ENCODE results near the gene BCAM.
"Not testable (repeated sequence)": the region's sequence is repeated elsewhere in the genome, so short reads cannot be mapped to it uniquely, and the experiment has no call there.

BCAM gene

DNA sequence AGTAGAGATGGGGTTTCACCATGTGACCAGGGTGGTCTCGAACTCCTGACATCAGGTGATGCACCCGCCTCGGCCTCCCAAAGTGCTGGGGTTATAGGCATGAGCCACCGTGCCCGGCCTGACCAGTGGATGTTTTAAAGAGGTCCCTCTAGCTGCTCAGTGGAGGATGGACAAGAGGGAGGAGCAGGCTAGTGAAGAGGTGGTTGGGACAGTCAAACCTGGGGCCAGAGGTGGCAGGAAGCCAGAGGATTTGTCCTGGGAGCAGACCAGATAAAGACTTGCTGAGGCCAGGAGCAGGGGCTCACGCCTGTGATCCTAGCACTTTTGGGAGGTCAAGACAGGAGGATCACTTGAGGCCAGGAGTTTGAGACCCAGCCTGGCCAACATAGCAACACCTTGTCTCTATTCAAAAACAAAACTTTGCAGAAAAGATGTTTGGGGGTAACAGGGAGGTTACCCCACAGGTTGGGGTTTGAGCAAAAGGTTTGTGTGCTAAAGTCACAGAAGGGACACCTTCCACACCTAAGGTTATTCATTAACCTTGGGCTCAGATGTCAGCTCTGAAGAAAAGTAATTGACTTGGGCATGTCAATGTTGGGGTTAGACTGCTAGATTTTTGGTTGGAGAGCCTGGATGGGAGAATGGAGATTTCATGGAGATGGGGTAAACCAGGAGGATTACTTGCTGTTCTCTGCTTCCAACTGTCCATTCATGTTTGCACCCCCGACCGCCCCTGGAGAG, 9.0 kb downstream of the BCAM start:
- DNase-seq (ENCODE audit: low read depth) = no peak

DNA sequence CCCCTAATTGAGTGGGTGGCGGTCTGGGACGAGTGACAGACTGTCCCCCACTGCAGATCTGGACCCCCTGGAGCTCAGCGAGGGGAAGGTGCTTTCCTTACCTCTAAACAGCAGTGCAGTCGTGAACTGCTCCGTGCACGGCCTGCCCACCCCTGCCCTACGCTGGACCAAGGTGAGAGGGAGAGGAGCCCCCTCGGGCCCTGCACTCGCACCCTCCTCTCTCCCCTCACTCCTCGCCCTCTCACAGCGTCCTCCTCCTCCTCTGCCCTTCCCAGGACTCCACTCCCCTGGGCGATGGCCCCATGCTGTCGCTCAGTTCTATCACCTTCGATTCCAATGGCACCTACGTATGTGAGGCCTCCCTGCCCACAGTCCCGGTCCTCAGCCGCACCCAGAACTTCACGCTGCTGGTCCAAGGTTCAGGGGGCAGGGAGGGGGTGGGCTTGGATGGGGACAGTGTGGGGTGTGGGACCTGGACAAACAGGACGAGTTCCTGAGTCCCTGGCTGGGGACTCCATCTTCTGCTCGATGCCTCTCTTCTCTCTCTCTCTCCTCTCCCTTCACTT, 9.6 kb downstream of the BCAM start:
- no peak for DNase-seq (ENCODE audit: low read depth)

DNA sequence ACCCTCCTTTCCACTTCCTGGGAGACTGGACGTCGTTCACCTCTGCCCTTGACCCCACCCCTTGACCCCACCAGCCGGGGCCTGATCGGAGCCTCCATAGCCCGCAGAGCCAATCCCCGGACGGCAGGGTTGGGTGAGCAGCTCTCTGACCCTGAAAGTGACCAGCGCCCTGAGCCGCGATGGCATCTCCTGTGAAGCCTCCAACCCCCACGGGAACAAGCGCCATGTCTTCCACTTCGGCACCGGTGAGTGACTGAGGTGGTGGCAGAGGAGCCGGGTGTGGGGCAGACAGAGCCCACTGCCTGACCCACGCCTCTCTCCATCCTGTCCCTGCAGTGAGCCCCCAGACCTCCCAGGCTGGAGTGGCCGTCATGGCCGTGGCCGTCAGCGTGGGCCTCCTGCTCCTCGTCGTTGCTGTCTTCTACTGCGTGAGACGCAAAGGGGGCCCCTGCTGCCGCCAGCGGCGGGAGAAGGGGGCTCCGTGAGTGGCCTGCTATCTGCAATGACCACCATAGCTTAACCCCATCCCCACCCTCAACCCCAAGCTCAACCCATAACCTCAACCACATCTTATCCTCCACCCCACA, 10.4 kb downstream of the BCAM start:
- DNase-seq (ENCODE audit: low read depth) = no peak

DNA sequence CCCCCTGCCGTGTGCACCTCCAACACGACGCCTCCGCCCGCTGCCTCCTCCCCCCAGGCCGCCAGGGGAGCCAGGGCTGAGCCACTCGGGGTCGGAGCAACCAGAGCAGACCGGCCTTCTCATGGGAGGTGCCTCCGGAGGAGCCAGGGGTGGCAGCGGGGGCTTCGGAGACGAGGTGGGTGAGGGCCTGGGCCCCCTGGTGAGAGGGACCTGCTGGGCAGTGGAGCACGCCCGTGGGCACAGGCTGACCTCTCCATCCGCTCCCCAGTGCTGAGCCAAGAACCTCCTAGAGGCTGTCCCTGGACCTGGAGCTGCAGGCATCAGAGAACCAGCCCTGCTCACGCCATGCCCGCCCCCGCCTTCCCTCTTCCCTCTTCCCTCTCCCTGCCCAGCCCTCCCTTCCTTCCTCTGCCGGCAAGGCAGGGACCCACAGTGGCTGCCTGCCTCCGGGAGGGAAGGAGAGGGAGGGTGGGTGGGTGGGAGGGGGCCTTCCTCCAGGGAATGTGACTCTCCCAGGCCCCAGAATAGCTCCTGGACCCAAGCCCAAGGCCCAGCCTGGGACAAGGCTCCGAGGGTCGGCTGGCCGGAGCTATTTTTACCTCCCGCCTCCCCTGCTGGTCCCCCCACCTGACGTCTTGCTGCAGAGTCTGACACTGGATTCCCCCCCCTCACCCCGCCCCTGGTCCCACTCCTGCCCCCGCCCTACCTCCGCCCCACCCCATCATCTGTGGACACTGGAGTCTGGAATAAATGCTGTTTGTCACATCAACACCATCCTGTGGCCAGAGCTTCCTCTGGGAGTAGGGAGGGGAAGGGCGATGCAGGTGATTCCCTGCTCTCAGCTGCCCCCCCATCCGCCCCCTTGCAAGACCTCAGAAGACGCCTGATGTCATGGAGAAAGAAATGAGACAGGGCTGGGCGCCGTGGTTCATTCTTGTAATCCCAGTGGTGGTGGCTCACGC, 12.0 kb downstream of the BCAM start:
- no peak for DNase-seq (ENCODE audit: low read depth)

DNA sequence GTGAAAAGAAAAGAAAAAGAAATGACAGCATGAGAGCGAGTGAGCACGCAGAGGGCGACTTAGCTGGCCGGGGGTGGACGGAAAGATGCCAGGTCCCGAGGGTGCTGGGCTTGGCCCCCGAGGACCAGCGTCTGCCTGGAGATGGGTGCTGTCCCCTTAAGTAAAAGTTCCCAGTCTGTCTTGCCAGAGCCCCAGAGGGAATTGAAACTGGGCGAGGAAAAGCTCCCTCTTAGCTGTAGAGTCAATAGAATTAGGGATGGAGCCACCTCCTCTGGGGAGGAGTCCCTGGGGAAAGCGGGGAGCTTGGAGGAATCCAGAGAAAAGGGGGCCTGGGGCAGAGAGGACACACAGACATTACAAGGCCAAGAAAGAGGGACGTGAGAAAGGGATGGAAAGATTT, 13.3 kb downstream of the BCAM start:
- DNase-seq (ENCODE audit: low read depth) = no peak

DNA sequence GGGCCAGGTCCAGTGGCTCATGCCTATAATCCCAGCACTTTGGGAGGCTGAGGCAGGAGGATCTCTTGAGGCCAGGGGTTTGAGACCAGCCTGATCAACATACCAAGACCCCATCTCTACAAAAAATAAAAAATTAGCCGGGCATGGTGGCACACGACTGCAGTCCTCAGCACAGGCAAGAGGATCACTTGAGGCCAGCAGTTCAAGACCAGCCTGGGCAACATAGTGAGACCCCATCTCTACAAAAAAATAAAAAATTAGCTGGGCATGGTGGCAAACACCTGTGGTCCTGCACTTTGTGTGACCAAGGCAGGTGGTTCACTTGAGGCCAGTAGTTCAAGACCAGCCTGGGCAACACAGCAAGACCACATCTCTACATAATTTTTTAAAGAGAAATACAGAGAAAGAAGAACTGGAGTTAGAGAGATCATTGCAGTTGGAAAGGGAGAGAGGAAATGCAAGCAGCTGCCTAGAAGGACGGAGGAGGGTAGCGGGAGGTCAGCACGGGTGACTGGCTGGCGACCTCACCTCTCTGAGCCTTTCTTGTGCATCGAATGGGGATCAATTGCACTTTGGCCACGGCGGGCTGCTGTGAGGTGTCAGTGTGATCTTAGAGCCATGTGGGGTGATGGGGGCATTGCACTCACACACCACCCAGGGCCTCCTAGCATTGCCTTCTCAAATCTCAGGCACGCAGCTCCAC, 13.9 kb downstream of the BCAM start:
- no peak for DNase-seq (ENCODE audit: low read depth)

DNA sequence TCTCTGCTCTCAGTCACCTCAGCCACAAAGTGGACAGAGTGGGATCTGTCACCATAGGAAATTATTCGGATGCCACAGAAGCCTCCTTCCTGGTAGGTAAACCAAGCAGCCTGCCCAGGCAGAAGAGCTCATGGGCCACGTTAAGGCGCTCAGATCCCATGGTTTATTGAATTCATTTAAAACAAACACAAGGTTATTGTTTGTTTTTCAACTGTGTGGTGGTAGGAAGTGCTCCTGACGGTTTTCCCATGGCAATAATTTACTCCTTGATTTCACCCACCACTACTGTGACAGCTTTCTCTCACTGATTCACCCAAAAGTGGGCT, 14.4 kb downstream of the BCAM start:
- no peak for DNase-seq (ENCODE audit: low read depth)

DNA sequence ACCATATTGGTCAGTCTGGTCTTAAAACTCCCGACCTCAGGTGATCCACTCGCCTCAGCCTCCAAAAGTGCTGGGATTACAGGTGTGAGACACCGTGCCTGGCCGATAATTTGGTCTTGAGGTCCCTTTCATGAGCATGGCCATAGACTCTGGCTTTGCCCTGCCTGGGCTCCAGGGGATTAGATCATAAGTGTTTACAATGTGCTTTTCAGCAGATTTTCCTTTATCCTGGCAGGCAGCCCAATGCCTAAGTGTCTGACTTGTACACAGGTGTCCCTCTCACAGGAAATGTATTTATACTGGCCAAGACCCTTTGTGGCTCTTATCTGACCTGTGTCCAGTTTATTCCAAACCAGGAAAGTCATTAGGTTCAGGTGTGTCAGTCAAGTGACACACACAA, 15.9 kb downstream of the BCAM start:
- DNase-seq (ENCODE audit: low read depth) = no peak

DNA sequence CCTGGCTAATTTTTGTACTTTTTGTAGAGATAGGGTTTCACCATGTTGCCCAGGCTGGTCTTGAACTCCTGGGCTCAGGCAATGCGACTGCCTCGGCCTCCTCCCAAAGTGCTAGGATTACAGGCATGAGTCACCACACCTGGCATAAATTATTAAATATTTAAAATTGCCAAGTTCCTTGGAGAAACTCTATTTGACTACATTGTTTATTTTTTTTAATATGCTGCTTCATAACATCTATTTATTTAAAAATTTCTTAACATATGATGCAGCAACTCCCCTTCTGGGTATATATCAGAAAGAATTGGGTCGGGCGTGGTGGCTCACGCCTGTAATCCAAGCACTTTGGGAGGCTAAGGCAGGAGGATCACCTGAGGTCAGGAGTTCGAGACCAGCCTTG, 24.0 kb downstream of the BCAM start:
- not testable (repeated sequence) for DNase-seq (ENCODE audit: low read depth)

DNA sequence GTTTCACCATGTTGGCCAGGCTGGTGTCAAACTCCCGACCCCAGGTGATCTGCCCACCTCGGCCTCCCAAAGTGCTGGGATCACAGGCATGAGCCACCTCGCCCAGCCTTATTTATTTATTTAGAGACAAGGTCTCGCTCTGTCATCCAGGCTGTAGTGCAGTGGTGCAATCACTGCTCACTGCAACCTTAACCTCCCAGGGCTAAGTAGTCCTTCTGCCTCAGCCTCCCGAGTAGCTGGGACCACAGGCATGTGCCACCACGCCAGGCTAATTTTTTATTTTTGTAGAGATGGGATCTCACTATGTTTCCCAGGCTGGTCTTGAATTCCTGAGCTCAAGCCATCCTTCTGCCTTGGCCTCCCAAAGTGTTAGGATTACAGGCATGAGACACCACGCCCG, 25.5 kb downstream of the BCAM start:
- DNase-seq (ENCODE audit: low read depth) = not testable (repeated sequence)

DNA sequence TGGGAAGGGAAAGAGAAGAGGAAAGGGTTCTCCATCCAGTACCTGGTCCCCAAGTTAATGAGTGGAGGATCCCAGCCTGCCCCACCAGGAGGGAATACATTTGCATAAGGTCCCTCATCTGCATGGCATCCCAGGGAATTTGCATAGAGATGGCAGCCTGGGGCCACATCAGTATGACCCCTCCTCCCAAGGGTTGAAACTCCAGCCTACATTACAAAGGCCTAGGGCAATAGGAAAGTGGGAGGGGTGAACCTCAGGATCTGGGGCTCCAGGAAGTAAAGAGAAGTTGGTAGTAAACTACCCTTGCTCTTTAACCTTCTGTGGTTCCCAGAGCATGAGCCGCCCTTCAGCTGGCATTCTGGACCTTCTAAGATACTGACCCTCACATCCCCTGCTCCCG, 30.4 kb downstream of the BCAM start:
- no peak for DNase-seq (ENCODE audit: low read depth)

DNA sequence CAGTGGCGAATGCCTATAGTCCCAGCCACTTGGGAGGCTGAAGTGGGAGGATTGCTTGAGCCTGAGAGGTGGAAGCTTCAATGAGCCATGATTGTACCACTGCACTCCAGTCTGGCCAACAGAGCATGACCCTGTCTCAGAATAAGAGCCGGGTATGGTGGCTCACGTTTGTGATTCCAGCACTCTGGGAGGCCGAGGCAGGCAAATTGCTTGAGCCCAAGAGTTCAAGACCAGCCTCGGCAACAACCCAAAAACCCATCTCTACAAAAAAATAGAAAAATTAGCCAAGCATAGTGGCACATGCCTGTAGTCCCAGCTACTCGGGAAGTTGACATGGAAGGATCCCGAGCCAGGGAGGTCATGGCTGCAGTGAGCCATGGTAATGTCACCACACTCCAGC, 31.9 kb downstream of the BCAM start:
- no peak for DNase-seq (ENCODE audit: low read depth)

DNA sequence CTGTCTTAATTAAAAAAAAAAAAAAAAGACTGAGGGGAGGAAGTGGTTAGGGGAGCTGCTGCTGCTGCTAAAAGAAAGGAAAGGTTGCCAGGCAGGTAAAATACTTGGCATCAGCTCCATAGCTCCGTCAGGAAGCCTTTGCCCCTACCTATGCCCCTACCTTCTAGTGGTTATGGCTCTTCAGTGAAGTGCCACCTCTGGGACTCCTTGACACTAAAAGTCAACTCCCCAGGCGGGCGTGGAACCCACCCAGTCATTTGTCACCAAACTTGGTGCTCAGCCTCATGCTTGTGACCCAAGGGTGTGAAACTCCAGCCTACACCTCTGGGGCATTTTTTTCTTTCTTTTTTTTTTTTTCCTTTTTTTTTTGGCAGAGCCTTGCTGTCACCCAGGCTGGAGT, 32.3 kb downstream of the BCAM start:
- DNase-seq (ENCODE audit: low read depth) = no peak

DNA sequence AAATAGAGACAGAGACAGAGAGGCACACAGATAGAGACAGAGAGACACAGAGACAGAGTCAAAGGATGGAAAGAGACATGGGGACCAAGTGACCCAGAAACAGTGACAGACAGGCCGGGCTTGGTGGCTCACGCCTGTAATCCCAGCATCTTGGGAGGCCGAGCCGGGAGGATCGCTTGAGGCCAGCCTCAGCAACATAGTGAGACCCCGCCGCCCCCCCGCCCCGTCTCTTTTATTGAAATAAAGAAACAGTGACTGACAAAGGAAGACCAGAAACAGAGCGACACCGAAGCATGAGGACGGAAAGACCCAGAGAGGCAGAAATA, 36.3 kb downstream of the BCAM start:
- DNase-seq (ENCODE audit: low read depth) = no peak

DNA sequence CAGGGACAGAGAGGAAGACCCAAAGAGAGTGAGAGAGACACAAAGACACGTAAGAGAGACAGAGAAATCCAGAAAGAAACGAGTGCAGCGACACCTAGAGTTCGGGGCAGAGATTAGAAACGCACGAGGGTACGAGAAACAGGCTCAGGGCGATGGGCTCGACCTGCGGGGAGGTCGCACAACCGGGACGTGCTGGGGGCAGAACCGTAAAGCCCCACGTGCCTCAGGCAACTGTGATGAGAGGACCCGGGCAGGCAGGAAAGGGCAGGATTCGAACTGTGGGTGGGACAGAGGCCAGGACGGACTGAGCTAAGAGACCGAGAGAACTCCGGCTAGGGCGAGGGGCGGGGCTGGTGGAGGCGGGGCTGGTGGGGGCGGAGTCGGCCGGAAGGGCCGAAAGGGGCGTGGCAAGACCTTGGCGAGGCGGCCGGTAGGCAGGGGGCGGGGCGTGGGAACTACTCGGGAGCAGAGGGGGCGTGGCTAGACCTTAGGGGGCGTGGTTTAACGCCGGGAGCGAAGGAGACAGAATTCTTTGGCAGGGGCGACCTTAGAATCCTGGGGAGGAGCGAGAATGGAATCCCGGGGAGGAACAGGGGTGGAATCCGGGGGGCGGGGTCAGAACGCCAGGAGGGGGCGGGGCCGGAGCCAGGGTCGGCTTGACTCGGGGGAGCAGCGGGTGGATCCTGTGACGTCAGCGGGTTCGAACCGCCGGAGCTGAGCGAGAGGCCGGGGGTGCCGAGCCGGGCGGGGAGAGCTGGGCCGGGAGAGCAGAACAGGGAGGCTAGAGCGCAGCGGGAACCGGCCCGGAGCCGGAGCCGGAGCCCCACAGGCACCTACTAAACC, 36.9 kb downstream of the BCAM start, which contains the start of gene NECTIN2:
TSS of gene NECTIN2 (plus strand) at position 686 of the 843 bp plus-strand sequence. CDS start 229 bp downstream, outside the sequence.
- DNase-seq (ENCODE audit: low read depth) = peak; percentile 60

DNA sequence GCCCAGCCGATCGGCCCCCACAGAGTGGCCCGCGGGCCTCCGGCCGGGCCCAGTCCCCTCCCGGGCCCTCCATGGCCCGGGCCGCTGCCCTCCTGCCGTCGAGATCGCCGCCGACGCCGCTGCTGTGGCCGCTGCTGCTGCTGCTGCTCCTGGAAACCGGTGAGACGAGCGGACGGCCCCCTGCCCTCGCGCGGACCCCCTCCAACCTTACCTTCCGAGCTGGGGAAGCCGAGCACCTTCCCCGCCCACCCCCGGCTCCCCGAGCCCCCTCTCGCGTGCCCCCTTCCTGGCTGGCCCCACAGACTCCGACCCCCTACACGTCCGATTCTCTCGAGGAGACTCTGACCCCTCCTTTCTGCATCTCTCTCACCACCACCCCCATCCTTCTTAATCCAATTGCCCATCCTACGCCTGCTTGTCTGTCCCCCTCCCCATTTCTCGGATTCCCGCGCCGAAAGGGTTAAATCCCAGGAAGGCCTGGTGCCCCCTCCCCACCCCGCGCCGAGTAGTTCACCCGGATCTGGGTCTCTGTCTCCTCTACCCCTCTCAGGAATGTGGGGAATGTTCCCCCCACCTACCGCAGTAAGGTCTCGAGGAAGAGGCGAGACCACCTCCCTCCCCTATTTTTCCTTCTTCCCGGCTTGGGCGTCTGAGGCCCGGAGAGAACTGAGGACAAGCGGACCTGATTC, 37.7 kb downstream of the BCAM start:
- DNase-seq (ENCODE audit: low read depth) = no peak

DNA sequence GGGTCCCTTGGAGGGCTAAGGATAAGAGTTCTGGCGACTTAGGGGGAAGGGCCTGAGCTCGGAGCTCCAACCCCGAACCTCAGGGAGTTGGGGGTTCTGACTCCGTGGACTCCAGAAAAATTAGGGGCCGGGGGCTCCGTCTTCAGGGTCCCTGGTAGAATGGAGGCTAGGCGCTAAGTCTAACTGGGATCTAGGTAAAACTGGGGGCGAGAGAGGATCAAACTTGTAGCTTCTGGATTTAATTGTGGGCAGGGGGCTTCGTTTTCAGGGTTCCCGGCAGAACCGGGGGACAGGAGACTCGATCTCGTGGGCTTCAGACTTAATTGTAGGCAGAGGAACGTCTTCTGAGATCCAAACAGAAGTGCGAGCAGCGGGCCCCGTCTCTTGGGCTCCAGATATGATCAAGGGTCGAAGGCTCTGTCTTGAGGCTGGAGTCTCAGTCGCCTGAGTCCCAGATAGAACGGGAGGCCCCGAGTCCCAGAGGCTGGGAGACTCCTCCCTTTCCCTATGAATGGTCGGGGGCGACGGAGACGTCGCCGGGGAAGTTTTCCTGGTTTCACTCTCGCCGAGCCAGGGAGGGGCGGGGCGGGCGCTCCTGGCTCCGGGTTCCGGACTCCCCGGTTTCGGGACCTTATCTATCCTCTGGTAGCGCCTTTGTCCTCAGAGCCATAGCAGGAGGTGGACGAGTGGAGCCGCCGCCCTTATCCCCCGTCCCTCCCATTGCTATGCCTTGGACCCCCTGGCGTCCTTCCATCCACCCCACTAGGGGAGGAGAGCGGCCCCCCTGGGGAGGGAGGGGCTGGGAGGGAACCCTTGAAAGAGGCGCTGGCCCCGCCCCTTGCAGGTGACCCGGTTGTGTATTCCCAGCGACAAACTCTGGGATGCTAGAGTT, 38.5 kb downstream of the BCAM start:
- no peak for DNase-seq (ENCODE audit: low read depth)

DNA sequence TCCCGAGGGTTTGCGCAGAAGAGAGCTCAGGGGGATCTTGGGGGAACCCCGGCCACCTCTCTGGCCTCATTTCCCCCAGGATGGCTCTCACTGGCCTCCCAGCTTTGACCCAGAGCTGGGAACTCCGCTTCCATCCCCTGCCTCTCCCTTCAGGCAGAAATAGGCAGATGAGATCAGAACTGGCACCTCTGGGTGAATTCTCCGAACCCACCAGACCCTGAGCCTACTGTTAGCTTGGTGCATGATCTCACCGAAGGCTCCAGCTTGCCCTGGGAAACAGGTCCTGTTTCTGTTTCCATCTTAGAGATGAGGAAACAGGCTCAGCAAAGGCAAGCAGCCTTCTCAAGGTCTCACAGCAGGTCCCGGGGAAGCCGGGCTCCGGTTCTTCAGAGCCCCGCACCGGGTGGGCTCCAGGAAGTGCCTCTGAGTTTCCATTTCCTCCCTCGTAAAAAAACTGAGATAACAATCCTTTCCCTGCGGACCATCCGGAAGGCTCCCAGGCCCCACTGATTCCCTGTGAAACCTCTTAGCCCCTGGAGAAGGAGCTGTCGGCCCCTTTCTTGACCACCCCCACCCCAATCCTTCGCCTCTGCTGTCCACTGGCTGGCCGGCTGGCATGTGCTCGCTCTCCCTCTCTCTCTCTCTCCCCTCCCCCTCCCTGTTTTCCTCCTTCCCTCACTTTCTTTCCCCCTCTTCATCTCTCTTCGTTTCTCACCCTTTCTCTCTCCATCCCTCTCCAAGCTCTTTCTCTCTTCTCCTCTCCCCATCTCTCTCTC, 39.3 kb downstream of the BCAM start:
- DNase-seq (ENCODE audit: low read depth) = no peak
